Superior temporal gyrus (tissue), 1 donor: ENCODE measurements around the gene CSTPP1.
"Not testable (repeated sequence)": the region's sequence is repeated elsewhere in the genome, so short reads cannot be mapped to it uniquely, and the experiment has no call there.

Experiments used
- DNase-seq: peaks from one replicate; pipeline ENCODE4 v3.0.0-alpha.2; 2016; ENCODE audit errors: extremely low spot score

CSTPP1 gene

DNA sequence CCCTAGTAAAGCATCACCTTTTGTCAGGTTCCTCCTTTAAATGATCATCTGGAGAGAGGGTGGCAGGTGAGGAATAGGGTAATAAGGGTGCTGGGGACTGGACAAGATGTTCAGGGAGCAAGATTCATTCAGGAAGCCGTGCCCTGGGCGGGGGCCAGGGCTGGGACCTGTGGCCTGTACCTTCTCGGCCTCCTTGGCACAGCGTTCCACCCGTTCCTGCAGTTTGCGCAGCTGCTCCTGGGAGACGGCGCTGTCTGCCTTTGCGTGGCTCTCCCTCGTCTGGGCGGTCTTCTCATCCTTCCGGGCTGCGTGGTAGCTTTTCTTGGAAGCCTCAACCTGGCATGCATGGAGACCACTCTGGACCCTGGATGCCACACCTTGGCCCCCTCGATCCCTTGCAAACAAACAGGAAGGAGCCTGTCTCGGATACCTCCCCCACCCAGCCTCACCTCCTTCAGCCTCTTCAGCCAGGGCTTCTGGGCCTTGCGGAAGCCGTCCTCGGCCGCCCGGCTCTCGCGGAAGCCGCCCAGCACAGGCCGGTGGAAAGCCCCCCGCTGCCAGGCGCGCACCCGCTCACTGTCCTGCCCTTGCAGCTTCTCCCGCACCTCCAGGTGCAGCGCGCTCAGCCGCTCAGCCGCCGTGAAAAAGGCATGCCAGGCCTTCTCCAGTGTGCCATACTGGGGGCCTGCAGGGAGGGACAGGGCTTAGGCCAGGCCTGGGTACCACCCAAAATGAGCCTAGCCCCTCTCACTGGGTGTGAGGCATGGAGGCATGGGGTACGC, 243.6 kb downstream of the CSTPP1 start:
- no peak for DNase-seq

- DNase-seq = no peak
Measured at GRCh38 chr11:47181271-47181670, 244.7 kb downstream of the CSTPP1 start.

DNA sequence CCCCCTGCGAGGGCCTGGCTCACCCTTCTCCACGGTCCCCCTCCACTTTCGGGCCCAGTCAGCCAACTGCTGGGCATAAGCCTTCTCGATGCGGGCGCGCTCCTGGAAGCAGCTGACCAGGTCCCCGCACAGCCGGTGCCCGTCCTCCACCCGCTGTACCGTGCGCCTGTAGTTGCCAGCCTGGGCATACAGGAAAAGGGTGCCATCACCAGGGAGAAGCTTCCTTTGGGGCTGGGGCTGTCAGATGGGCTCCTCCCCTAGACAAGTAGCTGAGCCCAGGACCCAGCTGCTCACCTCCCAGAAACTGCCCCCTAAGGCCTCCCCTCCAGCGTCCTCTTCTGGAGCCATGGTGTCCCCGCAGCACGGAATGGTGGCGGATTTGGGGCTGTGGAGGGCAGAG, 245.8 kb downstream of the CSTPP1 start:
- no peak for DNase-seq

DNA sequence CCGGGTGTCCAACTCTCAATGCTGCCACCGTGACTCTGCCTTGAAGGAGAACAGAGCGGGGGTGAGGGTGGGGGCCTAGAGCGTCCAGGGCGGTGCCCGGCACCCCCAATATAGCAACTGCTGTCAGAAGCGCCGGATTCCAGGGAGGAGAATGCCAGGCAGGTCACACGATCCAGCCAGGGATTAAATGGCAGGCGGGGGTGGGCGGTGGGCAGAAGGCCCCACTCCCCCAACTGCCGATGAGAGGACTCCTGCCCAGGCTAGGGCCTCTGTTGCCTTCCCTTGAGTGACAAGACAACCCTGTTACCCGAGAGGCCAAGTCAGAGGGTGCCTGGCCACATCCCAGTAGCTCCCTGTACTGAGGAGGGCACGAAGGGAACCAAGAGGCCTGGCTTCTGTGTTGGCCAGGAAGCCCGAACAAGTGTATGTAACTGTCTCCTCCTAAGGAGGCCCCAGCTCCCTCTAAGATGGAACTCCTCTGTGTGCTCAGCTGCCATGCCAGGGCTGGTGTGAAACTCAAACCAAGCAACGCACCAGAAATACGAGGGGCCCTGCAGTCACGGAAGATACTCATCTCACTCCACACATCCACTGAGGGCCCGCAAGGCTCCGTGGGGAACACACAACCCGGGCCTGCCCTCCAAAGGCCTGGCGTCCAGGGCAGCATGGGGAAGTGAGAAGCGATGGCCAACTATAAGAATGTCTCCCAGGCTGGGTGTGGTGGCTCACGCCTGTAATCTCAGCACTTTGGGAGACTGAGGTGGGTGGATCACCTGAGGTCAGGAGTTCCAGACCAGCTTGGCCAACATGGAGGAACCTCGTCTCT, 246.7 kb downstream of the CSTPP1 start:
- DNase-seq = no peak

DNA sequence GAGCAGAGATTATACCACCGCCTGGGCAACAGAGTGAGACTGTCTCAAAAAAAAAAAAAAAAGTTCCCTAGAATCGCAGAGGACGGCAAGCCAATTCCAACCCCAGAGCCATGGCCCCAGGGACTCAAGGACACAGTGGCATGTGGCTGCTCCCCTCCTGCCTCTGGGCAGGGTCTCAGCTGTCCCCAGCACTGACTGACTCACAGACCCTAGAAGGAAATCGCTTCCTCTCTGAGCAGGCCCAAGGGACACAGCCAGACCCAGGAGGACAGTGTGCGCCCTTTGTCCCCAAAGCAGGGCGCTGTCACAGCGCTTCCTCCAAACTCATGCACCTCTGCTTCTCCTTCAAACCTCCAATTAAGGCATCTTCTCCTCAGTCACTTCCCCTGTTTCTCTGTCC, 247.4 kb downstream of the CSTPP1 start:
- DNase-seq = no peak

DNA sequence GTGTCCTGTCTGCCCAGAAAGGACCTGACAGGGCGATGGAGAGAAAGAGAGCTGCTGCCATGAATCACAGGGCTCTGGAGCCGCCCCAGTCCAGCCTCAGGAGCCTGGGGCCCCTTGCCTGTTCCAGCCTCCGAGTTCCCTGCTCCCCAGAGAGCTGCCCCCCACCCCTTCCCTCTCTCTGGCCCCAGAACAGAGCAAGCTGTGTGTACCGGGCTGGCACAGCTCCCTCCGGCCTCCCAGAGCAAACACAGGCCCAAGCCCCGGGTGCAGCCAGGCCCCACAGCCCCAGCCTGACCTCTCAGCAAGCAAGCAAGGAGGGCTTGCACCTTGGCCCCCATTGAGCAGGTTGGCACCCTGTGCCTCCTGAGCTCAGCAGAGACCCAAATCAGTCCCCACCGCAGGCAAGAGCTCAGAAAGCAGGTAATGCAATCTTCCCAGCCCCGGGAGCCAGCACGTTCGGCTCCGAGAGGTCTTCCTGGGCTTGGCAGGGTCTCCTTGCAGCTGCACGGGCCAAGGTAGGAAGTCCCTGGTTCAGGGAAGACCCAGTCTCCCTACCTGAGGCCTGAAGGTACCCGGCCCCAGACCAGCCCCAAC, 248.2 kb downstream of the CSTPP1 start:
- peak; percentile 77 for DNase-seq

DNA sequence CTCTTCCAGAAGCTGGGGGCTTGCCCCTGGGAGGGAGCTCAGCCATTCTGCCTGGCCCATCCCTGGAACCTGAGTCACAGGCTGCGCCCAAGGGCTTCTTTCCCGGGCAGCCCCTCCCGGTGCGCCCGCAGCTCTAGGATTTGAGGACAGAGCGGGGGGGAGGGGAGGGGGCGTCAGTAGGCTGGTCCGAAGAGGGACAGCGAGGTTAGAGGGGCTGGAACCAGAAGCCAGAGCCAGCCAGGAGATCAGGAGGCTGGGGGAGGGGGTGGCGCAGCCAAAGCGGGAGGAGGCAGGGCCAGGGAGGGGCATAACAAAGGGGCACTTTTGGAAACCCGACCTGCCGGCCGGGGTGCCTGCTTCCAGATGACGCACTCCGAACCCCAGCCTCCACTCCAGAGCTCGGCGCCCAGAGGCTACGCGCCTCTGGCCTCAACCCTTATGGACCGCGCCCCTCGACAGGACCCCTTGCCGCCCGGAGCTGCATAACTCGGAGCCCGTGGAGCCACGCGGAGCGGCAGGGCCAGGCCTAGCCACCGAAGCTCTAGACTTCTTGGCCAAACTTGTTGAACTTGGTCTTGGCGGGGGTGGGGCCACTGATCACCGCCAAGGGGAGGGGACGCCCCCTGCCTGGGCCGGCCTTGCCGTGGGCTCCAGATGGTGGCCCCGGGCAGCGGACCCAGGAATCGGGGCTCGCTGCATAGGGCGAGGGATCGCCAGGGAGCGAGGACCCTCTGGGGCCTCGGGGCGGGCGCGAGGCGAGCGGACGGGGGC, 248.9 kb downstream of the CSTPP1 start:
- DNase-seq = no peak

- DNase-seq = no peak
Measured at GRCh38 chr11:47186076-47186699, 249.6 kb downstream of the CSTPP1 start, which contains the start of gene PACSIN3. Gene PACSIN3 (minus strand): TSS chr11:47186434. CDS start chr11:47182727, 3,707 bp downstream.

- peak; percentile 50 for DNase-seq
Measured at GRCh38 chr11:47186700-47187695, 250.4 kb downstream of the CSTPP1 start.

- no peak for DNase-seq
Measured at GRCh38 chr11:47187723-47188122, 251.2 kb downstream of the CSTPP1 start.

DNA sequence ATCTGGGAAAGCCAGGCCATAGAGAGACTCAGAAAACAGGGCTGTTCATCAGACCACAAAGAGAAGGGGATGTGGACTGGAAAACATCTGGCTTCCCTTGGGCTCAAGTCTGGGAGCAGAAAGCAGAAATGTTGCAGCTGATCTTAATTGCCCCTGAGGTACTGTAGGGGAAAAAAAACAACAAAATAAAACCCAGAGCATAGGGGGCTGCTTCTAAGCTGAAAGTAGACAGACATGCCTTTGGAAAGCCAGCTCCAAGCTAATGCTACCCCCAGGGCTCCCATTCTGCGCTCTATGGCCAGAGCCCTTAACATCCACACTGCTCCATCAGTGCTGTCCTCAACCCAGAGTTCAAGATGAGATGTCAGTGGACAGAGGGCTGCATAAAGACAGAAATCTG, 251.7 kb downstream of the CSTPP1 start:
- no peak for DNase-seq

DNA sequence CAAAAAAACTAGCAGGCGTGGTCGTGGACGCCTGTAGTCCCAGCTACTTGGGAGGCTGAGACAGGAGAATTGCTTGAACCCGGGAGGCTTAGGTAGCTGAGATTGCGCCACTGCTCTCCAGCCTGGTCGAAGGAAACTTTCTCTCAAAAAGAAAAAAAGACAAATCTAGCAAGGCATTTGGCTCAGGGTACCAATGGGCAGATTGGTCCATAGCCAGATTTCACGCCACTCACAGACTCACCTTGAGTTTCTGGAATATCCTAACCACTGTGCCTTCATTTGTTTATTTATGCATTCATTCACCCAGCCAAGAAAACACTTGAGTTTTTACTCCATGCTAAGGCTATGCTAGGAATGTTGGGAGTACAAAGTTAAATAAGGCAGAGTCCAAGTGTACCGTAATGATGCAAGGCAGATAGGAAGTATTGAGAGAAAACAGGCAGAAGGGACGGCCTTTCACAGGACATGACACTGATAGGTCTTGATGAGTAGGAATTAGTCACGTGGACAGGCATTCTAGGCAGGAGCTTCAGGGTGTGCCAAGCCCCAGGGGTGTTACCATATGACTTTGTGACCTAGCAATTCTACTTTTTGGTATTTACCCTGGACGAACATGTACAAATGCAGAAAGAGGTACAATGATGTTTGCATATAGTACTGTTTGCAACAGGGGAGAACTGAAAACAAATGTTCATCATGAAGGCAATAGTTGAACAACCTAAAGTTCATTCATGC, 252.7 kb downstream of the CSTPP1 start:
- no peak for DNase-seq

GRCh38 chr11:47191137-47191536, 254.6 kb downstream of the CSTPP1 start:
- DNase-seq = not testable (repeated sequence)

- no peak for DNase-seq
Measured at GRCh38 chr11:47192111-47192510, 255.6 kb downstream of the CSTPP1 start.

- not testable (repeated sequence) for DNase-seq
Measured at GRCh38 chr11:47198161-47198560, 261.6 kb downstream of the CSTPP1 start.

GRCh38 chr11:47201015-47201414, 264.5 kb downstream of the CSTPP1 start:
- DNase-seq = no peak

- no peak for DNase-seq
Measured at GRCh38 chr11:47202576-47202975, 266.0 kb downstream of the CSTPP1 start.

DNA sequence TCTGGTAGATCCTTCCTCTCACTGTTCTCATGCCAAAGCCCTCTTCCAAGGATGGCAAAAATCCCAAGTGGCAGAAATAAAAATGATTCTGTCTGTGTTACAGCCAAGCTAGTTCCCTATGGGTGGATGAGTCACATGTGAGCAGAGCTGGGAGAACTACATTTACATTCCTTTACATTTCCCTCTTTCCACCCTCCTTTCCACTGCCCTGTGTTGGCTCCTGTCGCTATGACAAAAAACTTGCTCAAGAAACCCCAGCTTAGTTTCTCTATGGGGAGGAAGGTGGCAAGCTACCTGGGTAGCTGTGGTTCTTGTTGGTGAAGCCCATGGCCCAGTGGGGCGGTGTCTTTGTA, 268.1 kb downstream of the CSTPP1 start:
- DNase-seq = peak; percentile 79

- DNase-seq = not testable (repeated sequence)
Measured at GRCh38 chr11:47206577-47206976, 270.0 kb downstream of the CSTPP1 start.
